HCT116 (cell line): ENCODE data around the gene ENTHD1. TPM values are rescaled to one million over a fixed set of nuclear protein-coding genes. Genes with fewer than 3 reads are reported as not detected.

Experiments
- ATAC-seq: fragments of 200-7000 bp; cut with Tn5 transposase; 2 replicates; pipeline ENCODE4 v1.9.1; 2020; ENCODE audit warnings: mild to moderate bottlenecking, moderate library complexity
- BruUV-seq: library from RNA; stranded (reverse); fragments of 400-500 nt; replicated peaks from 2 replicates; lab custom pipeline; 2021; lab: Mats Ljungman, UMichigan
- CTCF ChIA-PET: fragments of 300-600 bp; sonication (Branson Sonifier 250); formaldehyde crosslinking; loops from one replicate; lab custom pipeline; 2021; ENCODE audit warnings: antibody characterized with exemption; lab: Charles Lee
- POLR2A ChIA-PET: fragments of 300-600, 350-600 bp; sonication (Branson Sonifier 250); formaldehyde crosslinking; loops from one replicate; lab custom pipeline; 2021; ENCODE audit warnings: antibody characterized with exemption; lab: Charles Lee
- RAD21 ChIA-PET, 2 experiments: fragments of 300-600 bp; sonication (Branson Sonifier 250); formaldehyde crosslinking; loops; one replicate each; lab custom pipeline; 2023; ENCODE audit warnings: low total read pairs in 2 of 2; ENCODE audit not compliant: uncharacterized antibody in 2 of 2, unreplicated experiment in 2 of 2, low non-redundant PET in 1 of 2; lab: Charles Lee
- DNase-seq: peaks from one replicate; pipeline ENCODE4 v3.0.0-alpha.2; 2010; ENCODE audit warnings: low read depth, low spot score
- H2AFZ ChIP-seq: fragments of 200-600 bp; shearing (Covaris generic), sonication (generic); 2 replicates; pipeline ENCODE4 v1.6.1; 2017; ENCODE audit warnings: low read depth, mixed run types, mixed read lengths, antibody characterized with exemption, low read length; ENCODE audit not compliant: poor library complexity, severe bottlenecking
- H3K27ac ChIP-seq: 2 replicates; pipeline ENCODE4 v1.5.1; 2012; ENCODE audit warnings: low read depth, low read length
- H3K27me3 ChIP-seq: fragments of 200-600 bp; sonication (generic); 2 replicates; pipeline ENCODE4 v1.6.1; 2016; ENCODE audit warnings: mixed run types, low read length, mixed read lengths; ENCODE audit not compliant: insufficient read depth
- H3K36me3 ChIP-seq, 2 experiments: fragments of 200-500 bp in 1 of 2; fragments of 200-600 bp in 1 of 2; sonication (Bioruptor generic) in 1 of 2; sonication (generic) in 1 of 2; 2 replicates each; pipeline versions ENCODE4 v1.5.1 to v1.6.1; 2014 to 2016; ENCODE audit warnings: low read length in 2 of 2, inconsistent platforms in 1 of 2, mixed read lengths in 1 of 2, mixed run types in 1 of 2; ENCODE audit not compliant: insufficient read depth in 2 of 2, control insufficient read depth in 1 of 2
- H3K4me1 ChIP-seq, 2 experiments: fragments of 200-600 bp in 1 of 2; sonication (generic) in 1 of 2; 2 replicates each; pipeline versions ENCODE4 v1.5.1 to v1.6.1; 2012 to 2017; ENCODE audit warnings: low read length in 2 of 2, inconsistent platforms in 1 of 2, mild to moderate bottlenecking in 1 of 2, mixed read lengths in 1 of 2, mixed run types in 1 of 2, moderate library complexity in 1 of 2; ENCODE audit not compliant: insufficient read depth in 2 of 2, control insufficient read depth in 1 of 2
- H3K4me2 ChIP-seq: fragments of 200-600 bp; sonication (generic); 2 replicates; pipeline ENCODE4 v1.6.1; 2017; ENCODE audit warnings: mixed run types, low read length, mixed read lengths
- H3K4me3 ChIP-seq, 2 experiments: fragments of 200-600 bp in 1 of 2; sonication (generic) in 1 of 2; replicated peaks in 1 of 2; 2 replicates each; pipeline ENCODE4 v1.5.1; 2011 to 2016; ENCODE audit warnings: low read length in 2 of 2, control low read depth in 1 of 2, low read depth in 1 of 2, mild to moderate bottlenecking in 1 of 2, mixed read lengths in 1 of 2, mixed run types in 1 of 2
- H3K79me2 ChIP-seq: fragments of 200-600 bp; sonication (generic); 2 replicates; pipeline ENCODE4 v1.6.1; 2017; ENCODE audit warnings: mild to moderate bottlenecking, mixed run types, low read length, moderate library complexity, mixed read lengths; ENCODE audit not compliant: insufficient read depth
- H3K9ac ChIP-seq: fragments of 200-600 bp; sonication (generic); 2 replicates; pipeline ENCODE4 v1.6.1; 2016; ENCODE audit warnings: low read length, mixed read lengths
- H3K9me2 ChIP-seq: fragments of 200-600 bp; sonication (generic), shearing (Covaris generic); 2 replicates; pipeline ENCODE4 v1.6.1; 2017; ENCODE audit warnings: mixed run types, mild to moderate bottlenecking, moderate library complexity; ENCODE audit not compliant: insufficient read depth
- H3K9me3 ChIP-seq, 2 experiments: fragments of 200-500 bp in 1 of 2; fragments of 200-600 bp in 1 of 2; sonication (Bioruptor generic) in 1 of 2; sonication (generic) in 1 of 2; 2 replicates each; pipeline ENCODE4 v1.6.1; 2014 to 2017; ENCODE audit warnings: low read length in 2 of 2, mixed read lengths in 2 of 2, inconsistent platforms in 1 of 2, low read depth in 1 of 2, mild to moderate bottlenecking in 1 of 2, mixed run types in 1 of 2, moderate library complexity in 1 of 2; ENCODE audit not compliant: control insufficient read depth in 1 of 2, insufficient read depth in 1 of 2
- H4K20me1 ChIP-seq: fragments of 200-600 bp; sonication (generic), shearing (Covaris generic); 2 replicates; pipeline ENCODE4 v1.6.1; 2017; ENCODE audit warnings: mixed run types, mild to moderate bottlenecking, moderate library complexity; ENCODE audit not compliant: insufficient read depth
- EZH2 ChIP-seq: fragments of 200-600 bp; sonication (generic); IDR thresholded peaks from 2 replicates; pipeline ENCODE4 v1.6.1; 2017; ENCODE audit warnings: antibody characterized with exemption, mixed run types
- RAD21 ChIP-seq: IDR thresholded peaks from 2 replicates; pipeline ENCODE4 v1.6.1; 2012; ENCODE audit warnings: low read depth, mild to moderate bottlenecking
- SIN3A ChIP-seq: IDR thresholded peaks from 2 replicates; pipeline ENCODE4 v1.6.1; 2012; ENCODE audit warnings: low read depth
- SP1 ChIP-seq: IDR thresholded peaks from 2 replicates; pipeline ENCODE4 v1.6.1; 2012; ENCODE audit warnings: low read depth
- TCF7L2 ChIP-seq: IDR thresholded peaks from 2 replicates; pipeline ENCODE4 v1.7.0; 2011; ENCODE audit warnings: borderline replicate concordance, inconsistent platforms; ENCODE audit not compliant: insufficient read depth, insufficient read length; ENCODE audit errors: extremely low read depth
- YY1 ChIP-seq: IDR thresholded peaks from 2 replicates; pipeline ENCODE4 v1.6.1; 2011; ENCODE audit warnings: low read length, low read depth, moderate library complexity, mild to moderate bottlenecking; ENCODE audit not compliant: insufficient replicate concordance; ENCODE audit errors: extremely low read depth
- ZFX ChIP-seq: fragments of 450-650 bp; IDR thresholded peaks from 2 replicates; pipeline ENCODE4 v1.6.1; 2017
- ZNF274 ChIP-seq: fragments of 200-500 bp; sonication (Bioruptor generic); IDR thresholded peaks from 2 replicates; pipeline ENCODE4 v1.6.1; 2014; ENCODE audit warnings: mild to moderate bottlenecking, low read depth, low read length, inconsistent platforms
- intact Hi-C: fragments of 100-400 bp; cut with micrococcal nuclease; formaldehyde crosslinking; loops from 2 replicates; pipeline ENCODE4 v1.10.0; 2022
- total RNA-seq: library from RNA; stranded (reverse); gene quantifications from one replicate; pipeline ENCODE4 v1.2.1, GENCODE V29; 2021; ENCODE audit not compliant: unreplicated experiment
- TF ChIP-seq, protein P1 (sequence below): IDR thresholded peaks from 2 replicates; pipeline ENCODE4 v1.6.1; 2012

The ENTHD1 gene
- total RNA-seq, 1 experiment from 2014 or later = not detected

DNA sequence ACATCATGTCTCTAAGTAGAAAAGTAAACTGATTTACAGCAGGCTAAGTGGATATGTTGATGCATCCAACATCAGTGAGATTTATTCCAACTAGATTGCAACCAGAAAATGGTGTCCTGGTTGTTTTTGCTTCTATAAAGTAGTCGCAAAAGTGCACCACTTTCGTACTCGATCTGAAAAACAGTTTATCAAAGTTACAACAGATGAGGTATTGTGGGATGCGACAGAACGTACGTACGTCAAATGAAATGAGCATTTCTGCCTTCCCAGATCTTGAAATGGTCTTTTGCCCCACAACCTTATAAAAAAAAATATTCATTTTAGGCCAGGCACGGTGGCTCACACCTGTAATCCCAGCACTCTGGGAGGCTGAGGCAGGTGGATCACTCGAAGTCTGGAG, 21.0 kb upstream of the ENTHD1 start:
- no peak overlapping the region for H3K27ac ChIP-seq
- no peak for DNase-seq
- H3K4me1 ChIP-seq = no peaks in the 10 kb centered on the region
- RAD21 ChIA-PET = no interaction called here
- no peak for ATAC-seq
- intact Hi-C loops = no loop called here
- H3K4me2 ChIP-seq = no peak overlapping the region
- no peaks in the 10 kb centered on the region for H3K9me2 ChIP-seq
- CTCF ChIA-PET = no interaction called here
- BruUV-seq = no TSS peak
- H3K36me3 ChIP-seq = no peaks in the 10 kb centered on the region
- H4K20me1 ChIP-seq = no peaks in the 10 kb centered on the region
- TF ChIP-seq YY1 (no peak), SP1 (no peak), EZH2 (no peak), SIN3A (no peak), TCF7L2 (no peak), RAD21 (no peak)
- TF ChIP-seq, protein P1, sequence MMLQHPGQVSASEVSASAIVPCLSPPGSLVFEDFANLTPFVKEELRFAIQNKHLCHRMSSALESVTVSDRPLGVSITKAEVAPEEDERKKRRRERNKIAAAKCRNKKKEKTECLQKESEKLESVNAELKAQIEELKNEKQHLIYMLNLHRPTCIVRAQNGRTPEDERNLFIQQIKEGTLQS = no peak
- no peaks in the 10 kb centered on the region for H3K79me2 ChIP-seq
- H3K9ac ChIP-seq = no peak overlapping the region
- H3K27me3 ChIP-seq = peaks cover 70% of the 10 kb centered on the region
- POLR2A ChIA-PET = no interaction called here
- no peak overlapping the region for H3K4me3 ChIP-seq
- H3K9me3 ChIP-seq = no peaks in the 10 kb centered on the region
- H2AFZ ChIP-seq = no peak overlapping the region

DNA sequence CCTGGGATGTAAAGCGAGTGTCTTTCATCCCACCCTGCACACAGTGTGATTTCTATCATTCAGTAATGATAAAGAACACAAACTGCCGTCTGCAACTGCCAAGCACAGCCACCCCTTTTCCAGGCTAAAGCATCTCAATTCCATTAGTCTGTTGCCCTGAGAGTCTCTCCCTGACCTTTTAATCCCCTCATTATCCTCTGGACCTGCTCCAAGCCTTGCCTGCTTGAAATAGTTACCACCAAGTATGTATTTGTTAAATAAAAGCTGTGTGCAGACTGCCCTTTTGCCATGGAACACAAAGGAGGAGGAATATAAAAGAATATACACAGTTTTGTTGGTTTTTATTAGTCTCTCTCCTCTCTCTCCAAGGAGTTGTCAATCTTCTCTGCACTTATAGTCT, 20.3 kb upstream of the ENTHD1 start:
- RAD21 ChIA-PET = no interaction called here
- no peaks in the 10 kb centered on the region for H3K9me2 ChIP-seq
- intact Hi-C loops = no loop called here
- no peak overlapping the region for H3K9ac ChIP-seq
- no peaks in the 10 kb centered on the region for H3K9me3 ChIP-seq
- H3K4me1 ChIP-seq = no peaks in the 10 kb centered on the region
- no TSS peak for BruUV-seq
- CTCF ChIA-PET = no interaction called here
- TF ChIP-seq, protein P1 = no peak
- TF ChIP-seq TCF7L2 = no peak
- no peak for TF ChIP-seq ZFX
- no peak for TF ChIP-seq ZNF274
- no peak for TF ChIP-seq RAD21
- TF ChIP-seq, all 23 proteins: peak for 0
- H3K4me3 ChIP-seq = no peak overlapping the region
- no peak overlapping the region for H3K27ac ChIP-seq
- peaks cover 72% of the 10 kb centered on the region for H3K27me3 ChIP-seq
- POLR2A ChIA-PET = no interaction called here
- no peak overlapping the region for H2AFZ ChIP-seq
- no peaks in the 10 kb centered on the region for H3K36me3 ChIP-seq
- no peak for ATAC-seq
- DNase-seq = no peak
- H3K79me2 ChIP-seq = no peaks in the 10 kb centered on the region
- no peak overlapping the region for H3K4me2 ChIP-seq
- no peaks in the 10 kb centered on the region for H4K20me1 ChIP-seq
